Hepatocyte (in vitro differentiated cells): ENCODE results near the gene MYBPH. TPM values are rescaled to one million over a fixed set of nuclear protein-coding genes. Genes with fewer than 3 reads are reported as not detected.

Experiments
- DNase-seq: peaks from one replicate; pipeline ENCODE4 v3.0.0-alpha.2; 2016; ENCODE audit warnings: low spot score
- H2AFZ ChIP-seq: fragments of 200-600 bp; sonication (generic); 2 replicates; pipeline ENCODE4 v1.6.0; 2016; ENCODE audit warnings: antibody characterized with exemption, mild to moderate bottlenecking
- H3K27ac ChIP-seq: fragments of 200-600 bp; sonication (generic); 2 replicates; pipeline ENCODE4 v1.5.1; 2016; ENCODE audit warnings: mild to moderate bottlenecking
- H3K27me3 ChIP-seq: fragments of 200-600 bp; sonication (generic); 2 replicates; pipeline ENCODE4 v1.6.1; 2016
- H3K36me3 ChIP-seq: fragments of 200-600 bp; sonication (generic); replicated peaks from 2 replicates; pipeline ENCODE4 v1.5.1; 2016; ENCODE audit warnings: low read depth; ENCODE audit not compliant: insufficient read depth
- H3K4me1 ChIP-seq: fragments of 200-600 bp; sonication (generic); 2 replicates; pipeline ENCODE4 v1.5.1; 2016; ENCODE audit warnings: mild to moderate bottlenecking, moderate library complexity; ENCODE audit not compliant: insufficient read depth
- H3K4me2 ChIP-seq: fragments of 200-600 bp; sonication (generic); 2 replicates; pipeline ENCODE4 v1.6.0; 2016
- H3K4me3 ChIP-seq: fragments of 200-600 bp; sonication (generic); 2 replicates; pipeline ENCODE4 v1.5.1; 2016; ENCODE audit warnings: mild to moderate bottlenecking
- H3K79me2 ChIP-seq: fragments of 200-600 bp; sonication (generic); 2 replicates; pipeline ENCODE4 v1.6.0; 2017; ENCODE audit warnings: mild to moderate bottlenecking
- H3K9me2 ChIP-seq: fragments of 200-600 bp; sonication (generic); replicated peaks from 2 replicates; pipeline ENCODE4 v1.6.0; 2017; ENCODE audit warnings: mild to moderate bottlenecking; ENCODE audit not compliant: insufficient read depth
- H3K9me3 ChIP-seq: fragments of 200-600 bp; sonication (generic); 2 replicates; pipeline ENCODE4 v1.5.1; 2016; ENCODE audit warnings: low read depth, mild to moderate bottlenecking
- H4K20me1 ChIP-seq: fragments of 200-600 bp; sonication (generic); 2 replicates; pipeline ENCODE4 v1.6.0; 2016; ENCODE audit warnings: mild to moderate bottlenecking; ENCODE audit not compliant: insufficient read depth, poor library complexity, severe bottlenecking
- EZH2 ChIP-seq: fragments of 200-600 bp; sonication (generic); IDR thresholded peaks from 2 replicates; pipeline ENCODE4 v1.6.1; 2016; ENCODE audit warnings: antibody characterized with exemption, mild to moderate bottlenecking, borderline replicate concordance
- EZH2phosphoT487 ChIP-seq: fragments of 200-600 bp; sonication (generic); IDR thresholded peaks from one replicate; pipeline ENCODE4 v1.6.1; 2018; ENCODE audit warnings: antibody characterized with exemption, mild to moderate bottlenecking, low read depth, moderate library complexity; ENCODE audit not compliant: unreplicated experiment, severe bottlenecking
- WGBS: methylation state at CpG from one replicate; pipeline ENCODE4 v1.1.6; 2016; ENCODE audit warnings: low lambda C conversion rate; ENCODE audit errors: missing lambda C conversion rate; 5-methylcytosine and 5-hydroxymethylcytosine counted together
- polyA plus RNA-seq: library from polyadenylated mRNA; unstranded; fragments of >200 nt; fragmentation: Nextera tagmentation; extraction: Ambion mirVana; gene quantifications from 2 replicates; pipeline ENCODE4 v1.2.1, GENCODE V29; 2016
- total RNA-seq: library from RNA; depleted of rRNA; stranded (reverse); fragments of >200 nt; gene quantifications from 2 replicates; pipeline ENCODE4 v1.2.3, GENCODE V29; 2014
- TF ChIP-seq, protein P1 (sequence below): fragments of 200-600 bp; sonication (generic); IDR thresholded peaks from 2 replicates; pipeline ENCODE4 v1.5.1; 2016; ENCODE audit warnings: antibody characterized with exemption, mild to moderate bottlenecking; ENCODE audit not compliant: poor library complexity

Gene MYBPH
- total and polyA plus RNA-seq, 2 experiments from 2014 or later: 0.70 TPM; not detected in 1

DNA sequence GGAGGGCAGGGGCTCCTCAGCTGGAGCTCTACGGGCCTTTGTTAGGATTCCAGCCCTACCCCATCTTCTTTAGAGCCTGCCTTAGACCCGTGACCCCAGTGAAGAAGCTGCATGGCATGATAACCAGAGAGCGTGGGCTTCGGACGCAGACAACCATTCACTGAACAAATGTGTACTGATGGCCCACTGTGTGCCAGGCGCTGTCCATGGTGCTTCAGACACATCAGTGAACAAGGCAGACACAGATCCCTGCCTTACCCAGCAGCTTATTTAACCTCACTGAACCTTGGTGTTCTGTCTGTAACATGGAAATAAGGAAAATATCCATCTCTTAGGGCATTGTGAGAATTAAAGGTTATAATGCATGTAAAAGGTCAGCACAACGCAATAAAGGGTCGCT is 44.3 kb upstream of the MYBPH start:
- DNase-seq: no peak

DNA sequence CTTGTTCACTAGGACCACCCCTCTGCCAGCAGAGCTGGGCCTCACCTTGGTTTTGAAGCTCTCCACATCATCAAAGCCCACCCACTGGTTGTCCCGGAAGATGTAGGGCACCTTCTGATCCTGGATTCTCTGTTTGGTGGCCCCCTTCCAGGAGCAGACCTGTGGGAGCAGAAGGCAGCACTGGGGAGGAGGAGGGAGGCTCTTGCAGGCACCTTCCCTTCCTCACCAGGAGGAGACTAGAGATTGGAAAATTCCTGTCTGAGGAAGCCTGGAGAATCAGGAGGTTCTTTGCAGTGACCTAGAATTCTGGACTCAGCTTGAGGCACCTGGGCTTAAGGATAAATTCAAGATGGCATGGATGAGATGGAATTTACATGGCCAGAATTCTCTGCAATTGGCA is 43.5 kb upstream of the MYBPH start:
- DNase-seq: no peak
- no peaks in the 10 kb centered on the region for H3K9me3 ChIP-seq
- H3K27me3 ChIP-seq: peaks cover 1% of the 10 kb centered on the region
- H3K27ac ChIP-seq: no peak overlapping the region
- H3K36me3 ChIP-seq: no peaks in the 10 kb centered on the region
- H4K20me1 ChIP-seq: no peaks in the 10 kb centered on the region
- TF ChIP-seq EZH2phosphoT487 (no peak), EZH2 (no peak)
- TF ChIP-seq, protein P1, sequence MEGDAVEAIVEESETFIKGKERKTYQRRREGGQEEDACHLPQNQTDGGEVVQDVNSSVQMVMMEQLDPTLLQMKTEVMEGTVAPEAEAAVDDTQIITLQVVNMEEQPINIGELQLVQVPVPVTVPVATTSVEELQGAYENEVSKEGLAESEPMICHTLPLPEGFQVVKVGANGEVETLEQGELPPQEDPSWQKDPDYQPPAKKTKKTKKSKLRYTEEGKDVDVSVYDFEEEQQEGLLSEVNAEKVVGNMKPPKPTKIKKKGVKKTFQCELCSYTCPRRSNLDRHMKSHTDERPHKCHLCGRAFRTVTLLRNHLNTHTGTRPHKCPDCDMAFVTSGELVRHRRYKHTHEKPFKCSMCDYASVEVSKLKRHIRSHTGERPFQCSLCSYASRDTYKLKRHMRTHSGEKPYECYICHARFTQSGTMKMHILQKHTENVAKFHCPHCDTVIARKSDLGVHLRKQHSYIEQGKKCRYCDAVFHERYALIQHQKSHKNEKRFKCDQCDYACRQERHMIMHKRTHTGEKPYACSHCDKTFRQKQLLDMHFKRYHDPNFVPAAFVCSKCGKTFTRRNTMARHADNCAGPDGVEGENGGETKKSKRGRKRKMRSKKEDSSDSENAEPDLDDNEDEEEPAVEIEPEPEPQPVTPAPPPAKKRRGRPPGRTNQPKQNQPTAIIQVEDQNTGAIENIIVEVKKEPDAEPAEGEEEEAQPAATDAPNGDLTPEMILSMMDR: no peak
- H3K4me2 ChIP-seq: no peak overlapping the region
- no peaks in the 10 kb centered on the region for H3K79me2 ChIP-seq
- H3K4me3 ChIP-seq: no peak overlapping the region
- no peaks in the 10 kb centered on the region for H3K4me1 ChIP-seq
- no peaks in the 10 kb centered on the region for H3K9me2 ChIP-seq
- 69% methylated on average over 1 of the region's 1 CpG for WGBS
- no peak overlapping the region for H2AFZ ChIP-seq

More for the DNA sequence above, 44.3 kb upstream of the MYBPH start:
- Histone ChIP-seq H3K4me3 (no peak overlapping the region), H3K27ac (no peak overlapping the region), H3K4me1 (no peaks in the 10 kb centered on the region), H3K9me3 (no peaks in the 10 kb centered on the region), H2AFZ (no peak overlapping the region), H3K27me3 (peaks cover 5% of the 10 kb centered on the region), H3K79me2 (no peaks in the 10 kb centered on the region), H4K20me1 (no peaks in the 10 kb centered on the region), H3K4me2 (no peak overlapping the region), H3K36me3 (no peaks in the 10 kb centered on the region), H3K9me2 (no peaks in the 10 kb centered on the region)
- TF ChIP-seq EZH2 (no peak), EZH2phosphoT487 (no peak)
- TF ChIP-seq, protein P1: no peak
- WGBS: 75% methylated on average over 8 of the region's 8 CpGs

DNA sequence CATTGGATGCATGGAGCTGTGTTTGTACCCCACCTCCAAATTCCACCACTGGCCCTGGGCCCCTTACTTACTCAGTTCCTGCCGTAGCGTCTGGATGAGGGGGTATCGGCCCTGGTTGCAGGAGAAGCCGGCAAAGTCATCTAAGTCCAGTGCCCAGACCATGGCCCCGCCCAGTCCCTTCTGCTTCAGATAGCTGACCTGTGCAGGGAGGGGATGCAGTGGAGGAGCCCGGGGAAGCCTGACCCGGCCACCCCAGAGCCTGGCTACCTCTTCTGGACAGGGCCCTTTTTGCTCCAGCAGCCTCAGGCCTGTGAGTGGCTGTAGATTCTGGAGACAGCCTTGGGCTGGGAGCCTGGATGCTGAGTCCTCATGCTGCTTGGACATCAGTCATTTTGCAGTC is 42.0 kb upstream of the MYBPH start:
- H2AFZ ChIP-seq: no peak overlapping the region
- H3K27me3 ChIP-seq: no peaks in the 10 kb centered on the region
- DNase-seq: no peak
- no peaks in the 10 kb centered on the region for H3K9me3 ChIP-seq
- no peaks in the 10 kb centered on the region for H4K20me1 ChIP-seq
- no peak overlapping the region for H3K4me3 ChIP-seq
- H3K79me2 ChIP-seq: no peaks in the 10 kb centered on the region
- H3K4me2 ChIP-seq: no peak overlapping the region
- no peak overlapping the region for H3K27ac ChIP-seq
- H3K4me1 ChIP-seq: no peaks in the 10 kb centered on the region
- H3K9me2 ChIP-seq: no peaks in the 10 kb centered on the region
- TF ChIP-seq EZH2: no peak
- TF ChIP-seq, protein P1: no peak
- TF ChIP-seq EZH2phosphoT487: no peak
- WGBS: 69% methylated on average over 7 of the region's 7 CpGs
- H3K36me3 ChIP-seq: no peaks in the 10 kb centered on the region

DNA sequence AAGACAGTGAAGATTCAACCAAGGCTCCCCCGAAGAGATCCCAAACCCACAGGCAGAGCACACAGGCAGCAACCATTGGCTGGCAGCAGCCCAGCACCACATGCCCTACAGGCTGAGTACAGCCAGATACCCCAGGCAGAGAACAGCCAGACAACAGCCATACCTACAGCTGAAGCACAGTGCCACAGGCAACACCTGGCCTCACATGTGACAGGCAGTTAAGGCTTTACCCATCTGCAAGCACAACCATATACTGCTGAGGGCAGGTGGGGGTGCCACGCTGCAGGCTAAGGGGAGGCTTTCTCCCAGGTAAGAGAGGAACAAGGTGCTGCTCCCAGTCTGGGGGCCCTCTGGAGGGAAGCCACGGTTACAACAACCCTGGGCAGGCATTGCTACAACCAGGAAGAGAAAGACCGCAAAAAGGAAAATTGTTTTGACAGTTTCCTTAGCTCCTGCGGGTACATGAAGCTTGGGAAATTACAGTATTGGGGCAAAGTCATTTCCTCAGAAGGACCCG is 41.6 kb upstream of the MYBPH start:
- TF ChIP-seq, protein P1: peak; percentile 14
- TF ChIP-seq EZH2: no peak
- no peak for TF ChIP-seq EZH2phosphoT487
- H3K9me3 ChIP-seq: no peaks in the 10 kb centered on the region
- H3K4me1 ChIP-seq: no peaks in the 10 kb centered on the region
- H3K4me3 ChIP-seq: no peak overlapping the region
- peak; percentile 53 for DNase-seq
- 60% methylated on average over 6 of the region's 6 CpGs for WGBS
- H3K79me2 ChIP-seq: no peaks in the 10 kb centered on the region
- H3K36me3 ChIP-seq: no peaks in the 10 kb centered on the region
- H3K9me2 ChIP-seq: no peaks in the 10 kb centered on the region
- H3K27me3 ChIP-seq: no peaks in the 10 kb centered on the region
- no peak overlapping the region for H3K4me2 ChIP-seq
- no peaks in the 10 kb centered on the region for H4K20me1 ChIP-seq
- H3K27ac ChIP-seq: no peak overlapping the region
- no peak overlapping the region for H2AFZ ChIP-seq
